Stimulated activated CD4-positive, alpha-beta T cell treated with anti-CD3 and anti-CD28 coated beads, Interleukin-1b, Interleukin-23, amount 100 ng/mL, for 48 hours (primary cell): ENCODE measurements around the gene MCTP2.

Experiments used
- DNase-seq: peaks from one replicate; pipeline ENCODE4 v3.0.0-alpha.2; 2020

MCTP2 gene

DNA sequence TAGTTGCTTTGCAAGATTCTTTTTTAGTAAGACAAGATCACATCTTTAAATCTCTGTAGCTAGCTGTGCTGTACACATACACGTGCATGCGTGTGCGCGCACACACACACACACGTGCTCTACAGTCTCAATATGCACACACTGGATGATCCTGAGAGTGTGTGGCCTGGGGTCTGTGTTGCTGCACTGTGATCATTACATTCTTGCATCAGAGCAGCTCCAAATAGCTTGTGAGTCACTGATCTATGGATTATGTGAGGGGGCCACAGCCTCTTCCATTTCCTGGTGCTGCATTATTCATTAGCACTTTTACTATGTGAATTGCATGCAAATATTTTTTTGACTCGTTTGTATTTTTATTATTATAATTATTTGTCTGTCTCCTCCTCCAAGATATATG, 34.6 kb downstream of the MCTP2 start:
- no peak for DNase-seq

GRCh38 chr15:94266789-94267188, 35.4 kb downstream of the MCTP2 start:
- no peak for DNase-seq

- no peak for DNase-seq
Measured at GRCh38 chr15:94269954-94270353, 38.6 kb downstream of the MCTP2 start.

DNA sequence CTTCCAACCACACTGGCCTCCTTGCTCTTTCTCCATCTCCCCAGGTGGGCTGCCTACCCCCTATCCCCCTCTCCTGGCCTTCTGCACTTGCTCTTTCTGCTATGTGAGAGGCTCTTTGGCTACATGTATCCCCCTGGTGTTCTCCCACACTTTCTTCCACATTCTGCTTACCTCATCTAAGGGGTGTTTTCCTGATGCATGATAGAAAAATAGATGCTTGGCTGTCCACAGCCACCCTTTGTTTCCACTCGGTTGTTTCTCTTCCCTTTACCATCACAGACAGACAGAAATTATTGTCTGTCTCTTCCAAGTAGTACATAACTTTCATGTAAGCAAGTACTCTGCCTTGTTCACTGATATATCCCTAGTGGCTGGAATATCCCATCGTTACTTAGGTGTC, 39.2 kb downstream of the MCTP2 start:
- DNase-seq = no peak

- no peak for DNase-seq
Measured at GRCh38 chr15:94272251-94272898, 41.0 kb downstream of the MCTP2 start.

- DNase-seq = no peak
Measured at GRCh38 chr15:94273826-94274225, 42.5 kb downstream of the MCTP2 start.

DNA sequence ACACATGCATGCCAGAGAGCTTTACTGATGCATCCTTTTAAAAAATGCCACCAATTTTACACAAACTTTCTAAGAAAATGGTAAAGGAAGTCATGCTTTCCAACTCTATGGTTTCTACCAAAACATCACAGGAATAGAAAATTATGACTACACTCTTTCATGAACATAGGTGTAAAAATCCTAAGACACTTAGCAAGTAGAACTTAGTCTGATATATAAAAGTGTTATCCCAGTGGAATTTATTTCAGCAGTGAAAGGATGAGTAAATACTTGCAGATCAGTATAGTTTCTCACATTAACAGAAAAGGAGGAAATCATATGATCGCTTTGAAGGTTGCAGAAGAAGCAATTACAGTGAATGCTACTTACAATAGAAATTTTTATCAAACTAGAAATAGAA, 43.4 kb downstream of the MCTP2 start:
- DNase-seq = no peak

DNA sequence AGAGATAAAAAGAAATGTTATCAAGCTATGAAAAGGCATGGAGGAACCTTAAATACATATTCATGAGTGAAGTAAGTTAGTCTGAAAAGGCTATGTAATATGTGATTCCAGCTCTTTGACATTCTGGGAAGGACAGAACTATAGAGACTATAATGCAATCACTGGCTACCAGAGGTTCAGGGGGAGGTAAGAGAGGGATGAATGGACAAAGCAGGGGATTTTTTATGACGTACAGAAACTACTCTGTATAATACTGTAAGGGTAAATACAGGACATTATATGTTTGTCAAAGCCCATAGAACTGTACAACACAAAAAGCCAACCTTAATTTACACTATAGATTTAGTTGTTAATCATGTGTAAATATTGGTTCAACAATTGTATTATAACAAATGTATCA, 46.1 kb downstream of the MCTP2 start:
- no peak for DNase-seq

- DNase-seq = no peak
Measured at GRCh38 chr15:94279736-94280135, 48.4 kb downstream of the MCTP2 start.

GRCh38 chr15:94280301-94280700, 48.9 kb downstream of the MCTP2 start:
- no peak for DNase-seq

GRCh38 chr15:94282269-94283250, 51.2 kb downstream of the MCTP2 start:
- no peak for DNase-seq

GRCh38 chr15:94286583-94286982, 55.2 kb downstream of the MCTP2 start:
- DNase-seq = no peak

GRCh38 chr15:94287794-94288246, 56.5 kb downstream of the MCTP2 start:
- peak; percentile 35 for DNase-seq

DNA sequence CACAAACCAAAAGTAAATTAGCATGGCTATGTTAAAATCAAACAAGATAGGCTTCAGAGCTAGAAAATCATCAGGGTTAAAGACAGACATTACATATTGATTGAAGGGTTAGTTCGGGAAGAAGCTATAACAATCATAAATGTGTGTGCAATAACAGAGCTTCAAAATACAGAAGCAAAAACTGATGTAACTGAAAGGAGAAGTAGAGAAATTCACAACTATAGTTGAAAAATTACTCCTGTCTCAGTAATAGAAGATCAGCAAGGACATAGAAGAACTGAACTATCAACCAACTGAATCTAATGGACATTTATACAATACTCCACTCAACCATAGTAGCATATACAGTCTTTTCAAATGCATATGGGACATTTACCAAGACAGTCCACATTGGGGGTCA, 59.4 kb downstream of the MCTP2 start:
- DNase-seq = no peak

DNA sequence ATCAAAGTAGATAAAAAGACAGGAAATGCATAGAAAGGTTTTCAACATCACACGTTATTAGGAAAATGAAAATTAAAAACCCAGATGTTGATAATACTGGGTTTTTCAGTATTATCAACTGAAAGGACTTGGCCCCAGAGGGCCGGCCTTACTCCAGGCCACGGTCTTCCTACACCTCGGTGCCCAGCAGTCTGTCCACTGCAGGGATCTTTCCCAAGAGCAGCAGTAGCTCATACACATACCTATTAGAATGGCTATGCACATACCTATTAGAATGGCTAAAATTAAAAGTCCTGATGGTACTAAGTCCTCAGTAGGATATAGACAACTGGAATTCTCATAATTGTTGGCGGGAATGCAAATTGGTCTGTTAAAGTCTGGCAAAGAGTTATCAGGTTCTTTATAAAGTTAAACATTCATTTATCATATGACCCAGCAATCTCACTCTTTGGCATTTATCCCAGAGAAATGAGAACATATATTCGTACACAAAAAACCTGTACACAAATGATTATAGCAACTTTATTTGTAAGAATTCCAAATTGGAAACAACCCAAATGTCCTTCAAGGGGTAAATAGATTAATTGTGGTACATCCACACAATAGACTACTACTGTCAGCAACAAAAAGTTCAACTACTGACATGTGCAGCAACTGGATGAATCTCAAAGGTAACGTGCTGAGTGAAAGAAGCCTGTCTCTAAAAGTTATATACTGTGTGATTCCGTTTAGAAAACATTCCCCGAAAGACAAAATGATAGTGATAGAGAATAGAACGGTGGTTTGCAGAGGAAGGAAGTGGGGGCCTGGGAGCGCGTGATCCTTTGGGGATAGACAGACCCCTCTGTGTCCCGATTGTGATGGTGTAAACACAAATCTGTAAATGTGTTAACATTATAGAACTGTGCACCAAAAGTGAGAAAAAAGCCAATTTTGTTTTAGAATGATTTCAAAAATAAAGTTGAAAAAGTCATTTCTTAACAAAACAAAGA, 62.3 kb downstream of the MCTP2 start:
- DNase-seq = no peak

GRCh38 chr15:94294556-94294955, 63.2 kb downstream of the MCTP2 start:
- no peak for DNase-seq

DNA sequence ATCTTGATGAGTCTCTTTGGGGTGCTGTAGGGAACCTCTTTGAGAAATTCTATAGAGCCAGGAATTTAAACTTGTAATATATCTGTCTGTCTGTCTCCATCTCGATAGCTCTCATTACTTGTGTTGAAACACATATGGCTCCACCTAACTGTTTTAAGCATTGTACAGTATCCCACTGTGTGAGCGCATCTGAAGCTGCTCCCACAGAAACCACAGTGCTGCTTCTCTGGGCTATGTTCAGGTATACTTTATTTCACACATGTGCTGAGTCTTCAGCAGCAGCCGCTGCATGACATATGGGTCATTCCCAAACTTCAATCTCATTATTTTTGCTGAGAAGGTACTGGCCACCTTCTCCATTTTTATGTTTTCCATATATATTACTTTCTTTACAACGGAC, 63.9 kb downstream of the MCTP2 start:
- no peak for DNase-seq

DNA sequence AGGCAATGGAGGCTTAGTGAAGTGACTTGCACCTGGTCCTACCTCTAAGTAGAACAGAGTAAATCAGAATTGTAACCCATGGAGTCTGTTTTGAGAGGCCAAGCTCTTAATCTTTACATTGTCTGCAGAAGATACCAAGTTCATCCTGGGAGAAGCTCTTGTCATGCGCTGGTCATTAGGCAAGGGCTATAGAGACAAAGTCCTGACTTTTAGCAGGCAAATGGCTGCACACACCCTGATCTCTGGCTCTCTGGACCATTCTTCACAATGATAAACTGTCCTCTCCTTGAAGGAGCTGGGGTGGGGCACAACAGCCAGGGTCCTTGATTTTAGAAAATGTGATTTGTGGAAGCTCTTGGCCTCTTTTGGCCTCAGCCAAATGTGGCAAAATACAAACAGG, 65.4 kb downstream of the MCTP2 start:
- DNase-seq = no peak

DNA sequence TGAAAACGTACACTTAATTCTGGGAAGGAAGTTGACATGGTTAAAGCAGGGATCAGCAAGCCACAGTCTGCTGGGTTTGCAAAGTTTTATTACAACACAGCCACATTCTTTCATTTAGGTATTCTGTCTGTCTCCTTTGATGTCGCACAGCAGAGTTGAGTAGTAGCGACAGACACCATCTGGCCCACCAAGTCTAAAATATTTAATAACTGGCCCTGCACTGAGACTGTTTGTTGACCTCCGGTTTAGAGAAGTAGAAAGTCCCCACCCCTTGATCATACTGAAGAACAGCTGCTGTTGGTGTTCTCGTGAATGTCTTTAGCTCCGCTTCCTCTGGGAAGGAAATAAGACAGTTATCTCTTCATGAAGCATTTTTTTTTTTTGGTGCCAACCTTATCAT, 66.2 kb downstream of the MCTP2 start:
- DNase-seq = no peak

DNA sequence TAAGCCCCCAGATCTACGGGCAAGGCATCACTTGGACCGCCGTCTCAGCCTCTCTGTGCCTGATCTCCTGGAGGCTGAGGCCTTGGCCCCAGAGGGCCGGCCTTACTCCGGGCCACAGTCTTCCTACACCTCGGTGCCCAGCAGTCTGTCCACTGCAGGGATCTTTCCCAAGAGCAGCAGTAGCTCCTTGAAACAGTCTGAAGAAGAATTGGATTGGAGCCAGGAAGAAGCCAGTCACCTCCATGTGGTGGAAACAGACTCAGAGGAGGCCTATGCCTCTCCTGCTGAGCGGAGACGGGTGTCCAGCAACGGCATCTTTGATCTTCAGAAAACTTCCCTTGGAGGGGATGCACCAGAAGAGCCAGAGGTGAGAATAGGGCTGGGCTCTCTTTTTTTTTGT, 67.0 kb downstream of the MCTP2 start:
- DNase-seq = no peak

GRCh38 chr15:94300612-94301011, 69.3 kb downstream of the MCTP2 start:
- no peak for DNase-seq

DNA sequence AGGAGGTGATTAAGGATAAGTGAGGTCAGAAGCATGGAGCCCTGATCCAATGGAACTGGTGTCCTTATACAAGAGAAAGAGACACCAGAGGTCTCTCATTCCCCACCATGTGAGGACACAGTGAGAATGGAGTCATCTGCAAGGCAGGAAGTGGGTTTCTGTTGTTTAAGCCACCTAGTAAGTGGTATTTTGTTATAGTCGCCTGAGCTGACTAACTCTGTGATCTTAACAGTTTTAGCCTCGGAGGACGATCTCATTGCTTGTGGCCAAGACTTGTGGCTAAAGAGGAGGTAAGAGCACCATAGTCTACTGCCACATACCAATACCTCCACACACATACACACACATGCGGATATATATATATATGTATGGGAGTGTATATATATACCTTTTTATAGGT, 73.8 kb downstream of the MCTP2 start:
- peak; percentile 43 for DNase-seq
